Osteocyte (in vitro differentiated cells): ENCODE measurements around the gene KCNH8. TPM values are rescaled to one million over a fixed set of nuclear protein-coding genes. Genes with fewer than 3 reads are reported as not detected.

Experiments
- DNase-seq: peaks from one replicate; pipeline ENCODE4 v3.0.0; 2021; ENCODE audit warnings: mixed read lengths; ENCODE audit not compliant: unreplicated experiment; ENCODE audit errors: extremely low spot score
- H3K27ac Mint-ChIP-seq: one replicate; pipeline ENCODE4 v1.8.0; 2021; ENCODE audit warnings: mild to moderate bottlenecking, mixed read lengths; ENCODE audit not compliant: unreplicated experiment
- H3K27me3 Mint-ChIP-seq: one replicate; pipeline ENCODE4 v1.8.0; 2021; ENCODE audit warnings: mixed read lengths; ENCODE audit not compliant: unreplicated experiment
- H3K36me3 Mint-ChIP-seq: one replicate; pipeline ENCODE4 v1.8.0; 2021; ENCODE audit warnings: mixed read lengths; ENCODE audit not compliant: unreplicated experiment
- H3K4me1 Mint-ChIP-seq: one replicate; pipeline ENCODE4 v1.8.0; 2021; ENCODE audit warnings: mixed read lengths; ENCODE audit not compliant: unreplicated experiment
- H3K4me3 Mint-ChIP-seq: one replicate; pipeline ENCODE4 v1.8.0; 2021; ENCODE audit warnings: mild to moderate bottlenecking, moderate library complexity, mixed read lengths; ENCODE audit not compliant: unreplicated experiment
- H3K9me3 Mint-ChIP-seq: one replicate; pipeline ENCODE4 v1.8.0; 2021; ENCODE audit warnings: mixed read lengths; ENCODE audit not compliant: unreplicated experiment
- CTCF ChIP-seq: fragments of 200-600 bp; sonication (generic); IDR thresholded peaks from 2 replicates; pipeline ENCODE4 v1.5.0; 2021; ENCODE audit warnings: antibody characterized with exemption, mild to moderate bottlenecking, moderate library complexity
- microRNA-seq: library from miRNA; unstranded; fragments of <30 nt; microRNA quantifications from one replicate; pipeline ENCODE4 v1.1.0, GENCODE V29; 2020; ENCODE audit not compliant: unreplicated experiment
- total RNA-seq: library from RNA; stranded (reverse); gene quantifications from 2 replicates; pipeline ENCODE4 v1.2.1, GENCODE V29; 2021

Gene KCNH8
- total RNA-seq, 1 donor from 2014 or later, result not detected

GRCh38 chr3:19559724-19560442 lies 411.6 kb downstream of the KCNH8 start:
- H3K27ac Mint-ChIP-seq, result no peak overlapping the region
- no peaks in the 10 kb centered on the region for H3K36me3 Mint-ChIP-seq
- H3K9me3 Mint-ChIP-seq, result peaks cover 22% of the 10 kb centered on the region
- TF ChIP-seq CTCF, result no peak
- no peak overlapping the region for H3K4me3 Mint-ChIP-seq
- no peak for DNase-seq
- H3K27me3 Mint-ChIP-seq, result no peaks in the 10 kb centered on the region
- no peaks in the 10 kb centered on the region for H3K4me1 Mint-ChIP-seq

GRCh38 chr3:19573644-19574043 lies 425.3 kb downstream of the KCNH8 start:
- no peaks in the 10 kb centered on the region for H3K27me3 Mint-ChIP-seq
- no peak for TF ChIP-seq CTCF
- H3K27ac Mint-ChIP-seq, result no peak overlapping the region
- H3K36me3 Mint-ChIP-seq, result no peaks in the 10 kb centered on the region
- no peaks in the 10 kb centered on the region for H3K9me3 Mint-ChIP-seq
- H3K4me1 Mint-ChIP-seq, result no peaks in the 10 kb centered on the region
- DNase-seq, result no peak
- H3K4me3 Mint-ChIP-seq, result no peak overlapping the region

GRCh38 chr3:19574268-19574667 lies 426.0 kb downstream of the KCNH8 start:
- Mint-ChIP-seq H3K4me3 (no peak overlapping the region), H3K27ac (no peak overlapping the region), H3K9me3 (no peaks in the 10 kb centered on the region), H3K27me3 (no peaks in the 10 kb centered on the region), H3K36me3 (no peaks in the 10 kb centered on the region), H3K4me1 (no peaks in the 10 kb centered on the region)
- no peak for TF ChIP-seq CTCF
- no peak for DNase-seq

- H3K27ac Mint-ChIP-seq, result no peak overlapping the region
- H3K4me3 Mint-ChIP-seq, result no peak overlapping the region
- H3K27me3 Mint-ChIP-seq, result no peaks in the 10 kb centered on the region
- DNase-seq, result no peak
- no peaks in the 10 kb centered on the region for H3K36me3 Mint-ChIP-seq
- peaks cover 17% of the 10 kb centered on the region for H3K9me3 Mint-ChIP-seq
- no peak for TF ChIP-seq CTCF
- H3K4me1 Mint-ChIP-seq, result no peaks in the 10 kb centered on the region
These were observed 428.0 kb downstream of the KCNH8 start for GRCh38 chr3:19576343-19576742.

Small RNA genes within 50 kb of the gene (microRNA-seq; reads per million reads assigned to microRNA genes)
- gene MIR4791, result not detected
